ENCODE data around the gene CTNNA1.

CTNNA1 gene

GRCh38 chr5:138936225-138936967 is 183.2 kb downstream of the CTNNA1 start:
- no peak for DNase-seq

GRCh38 chr5:138936968-138937345 is 183.7 kb downstream of the CTNNA1 start:
- no peak for DNase-seq

GRCh38 chr5:138937392-138938387 is 184.5 kb downstream of the CTNNA1 start:
- no peak for DNase-seq

GRCh38 chr5:138938526-138938925 is 185.3 kb downstream of the CTNNA1 start:
- DNase-seq, result no peak

GRCh38 chr5:138942066-138942465 is 188.8 kb downstream of the CTNNA1 start:
- DNase-seq, result no peak

GRCh38 chr5:138942861-138943260 is 189.6 kb downstream of the CTNNA1 start:
- DNase-seq, result no peak

- no peak for DNase-seq
These were observed 190.5 kb downstream of the CTNNA1 start for GRCh38 chr5:138943599-138944173.

- DNase-seq, result no peak
These were observed 191.5 kb downstream of the CTNNA1 start for GRCh38 chr5:138944527-138945322.

- no peak for DNase-seq
These were observed 192.4 kb downstream of the CTNNA1 start for GRCh38 chr5:138945421-138946240.

GRCh38 chr5:138946241-138946623 is 193.0 kb downstream of the CTNNA1 start:
- DNase-seq, result no peak

GRCh38 chr5:138946831-138947560 is 193.8 kb downstream of the CTNNA1 start:
- DNase-seq, result no peak

GRCh38 chr5:138947780-138948179 is 194.6 kb downstream of the CTNNA1 start:
- no peak for DNase-seq

GRCh38 chr5:138948471-138949222 is 195.4 kb downstream of the CTNNA1 start:
- DNase-seq, result no peak

GRCh38 chr5:138949223-138949574 is 196.0 kb downstream of the CTNNA1 start:
- no peak for DNase-seq

- no peak for DNase-seq
These were observed 196.8 kb downstream of the CTNNA1 start for GRCh38 chr5:138949988-138950387.

GRCh38 chr5:138950421-138951031 is 197.3 kb downstream of the CTNNA1 start:
- DNase-seq, result no peak

GRCh38 chr5:138951091-138951985 is 198.1 kb downstream of the CTNNA1 start:
- no peak for DNase-seq

- no peak for DNase-seq
These were observed 198.9 kb downstream of the CTNNA1 start for GRCh38 chr5:138951986-138952735.

Measured in activated naive CD4-positive, alpha-beta T cell treated with anti-CD3 and anti-CD28 coated beads, Interleukin-2, amount 50 U/mL, for 16 hours (primary cell).